H1 (cell line): Measurements from ENCODE around the gene FKBP5. TPM values are rescaled to one million over a fixed set of nuclear protein-coding genes. Genes with fewer than 3 reads are reported as not detected.
A peak's percentile ranks its signal among the peaks of the same experiment; 100 is the strongest.

Source experiments
- CTCF ChIA-PET: fragments of 300-600 bp; sonication (Branson Sonifier 250); formaldehyde crosslinking; loops from one replicate; lab custom pipeline; 2021; ENCODE audit not compliant: partially characterized antibody; lab: Charles Lee
- POLR2A ChIA-PET: fragments of 300-600 bp; sonication (Branson Sonifier 250); formaldehyde crosslinking; loops from one replicate; lab custom pipeline; 2021; ENCODE audit warnings: inconsistent platforms; ENCODE audit not compliant: partially characterized antibody; lab: Charles Lee
- DNase-seq, 2 experiments: peaks; one replicate each; pipeline versions ENCODE4 v3.0.0 to v3.0.0-alpha.2; 2010 to 2022; ENCODE audit warnings: low spot score in 2 of 2, low read depth in 1 of 2, mixed read lengths in 1 of 2
- FAIRE-seq: peaks from 2 replicates; lab custom pipeline; 2011; peaks lifted over from hg19 to GRCh38; lab: Jason Lieb, UNC
- H2AFZ ChIP-seq: 2 replicates; pipeline ENCODE4 v1.8.1; 2012; ENCODE audit warnings: low read length, inconsistent platforms
- H2AK5ac ChIP-seq: 2 replicates; pipeline ENCODE4 v1.6.1; 2013; ENCODE audit warnings: low read depth, low read length
- H2BK120ac ChIP-seq: replicated peaks from 2 replicates; pipeline ENCODE3; 2013; ENCODE audit warnings: low read depth, low read length, inconsistent platforms
- H2BK12ac ChIP-seq: 2 replicates; pipeline ENCODE4 v1.6.1; 2013; ENCODE audit warnings: low read depth, low read length
- H2BK15ac ChIP-seq: 2 replicates; pipeline ENCODE4 v1.6.1; 2013; ENCODE audit warnings: low read length
- H2BK20ac ChIP-seq: 2 replicates; pipeline ENCODE4 v1.6.1; 2013; ENCODE audit warnings: low read length
- H2BK5ac ChIP-seq: 2 replicates; pipeline ENCODE4 v1.6.1; 2013; ENCODE audit warnings: low read depth, low read length
- H3K14ac ChIP-seq: 2 replicates; pipeline ENCODE4 v1.6.1; 2013; ENCODE audit warnings: inconsistent platforms; ENCODE audit not compliant: insufficient read length
- H3K18ac ChIP-seq: 2 replicates; pipeline ENCODE4 v1.6.1; 2013; ENCODE audit warnings: low read length; ENCODE audit errors: extremely low read depth
- H3K23ac ChIP-seq: 2 replicates; pipeline ENCODE4 v1.6.1; 2013; ENCODE audit warnings: inconsistent platforms; ENCODE audit not compliant: insufficient read length
- H3K23me2 ChIP-seq: 2 replicates; pipeline ENCODE4 v1.6.1; 2013; ENCODE audit warnings: low read depth, low read length
- H3K27ac ChIP-seq: 2 replicates; pipeline ENCODE4 v1.6.1; 2011; ENCODE audit warnings: low read depth, low read length, inconsistent platforms
- H3K27me3 ChIP-seq, 4 experiments: replicated peaks in 1 of 4; 1 replicate in 1 of 4; 2 replicates in 3 of 4; pipeline versions ENCODE4 v1.6.1 to v1.8.1; 2011 to 2013; ENCODE audit warnings: low read length in 3 of 4, mild to moderate bottlenecking in 3 of 4, inconsistent platforms in 2 of 4, mixed read lengths in 2 of 4, moderate library complexity in 1 of 4; ENCODE audit not compliant: control insufficient read depth in 3 of 4, insufficient read depth in 3 of 4; ENCODE audit errors: extremely low read depth in 1 of 4
- H3K36me3 ChIP-seq, 4 experiments: 2 replicates each; pipeline versions ENCODE4 v1.6.1 to v1.8.1; 2011 to 2013; ENCODE audit warnings: mild to moderate bottlenecking in 4 of 4, low read length in 3 of 4, moderate library complexity in 2 of 4, control low read depth in 1 of 4, inconsistent platforms in 1 of 4; ENCODE audit not compliant: insufficient read depth in 4 of 4, control insufficient read depth in 2 of 4
- H3K4ac ChIP-seq: replicated peaks from 2 replicates; pipeline ENCODE3; 2013; ENCODE audit warnings: low read length, low read depth, mixed read lengths, inconsistent platforms; ENCODE audit not compliant: insufficient read length
- H3K4me1 ChIP-seq, 4 experiments: replicated peaks in 1 of 4; 1 replicate in 1 of 4; 2 replicates in 3 of 4; pipeline versions ENCODE4 v1.6.1 to v1.8.1; 2011 to 2013; ENCODE audit warnings: low read length in 3 of 4, inconsistent platforms in 2 of 4, mixed read lengths in 1 of 4; ENCODE audit not compliant: insufficient read depth in 4 of 4, control insufficient read depth in 3 of 4
- H3K4me2 ChIP-seq, 2 experiments: 2 replicates each; pipeline versions ENCODE4 v1.6.1 to v1.8.1; 2011 to 2013; ENCODE audit warnings: low read depth in 2 of 2, low read length in 2 of 2, control low read depth in 1 of 2, inconsistent platforms in 1 of 2, mild to moderate bottlenecking in 1 of 2; ENCODE audit not compliant: insufficient read depth in 1 of 2
- H3K4me3 ChIP-seq, 4 experiments: fragments of 200-600, 300-600 bp in 1 of 4; sonication (generic), shearing (Covaris generic), sonication (Bioruptor Twin) in 1 of 4; 2 replicates each; pipeline versions ENCODE4 v1.5.1 to v1.8.1; 2011 to 2016; ENCODE audit warnings: low read length in 4 of 4, low read depth in 3 of 4, control low read depth in 2 of 4, inconsistent platforms in 2 of 4, mild to moderate bottlenecking in 2 of 4, mixed read lengths in 1 of 4, moderate library complexity in 1 of 4; ENCODE audit not compliant: insufficient read depth in 2 of 4; ENCODE audit errors: extremely low read depth in 1 of 4
- H3K56ac ChIP-seq: replicated peaks from 2 replicates; pipeline ENCODE3; 2013; ENCODE audit warnings: low read depth, mild to moderate bottlenecking, mixed read lengths, low read length, inconsistent platforms; ENCODE audit not compliant: insufficient read length
- H3K79me1 ChIP-seq: 2 replicates; pipeline ENCODE4 v1.6.1; 2013; ENCODE audit warnings: low read depth, low read length, control low read depth
- H3K79me2 ChIP-seq, 2 experiments: 2 replicates each; pipeline versions ENCODE4 v1.6.1 to v1.8.1; 2012 to 2013; ENCODE audit warnings: low read length in 2 of 2, mild to moderate bottlenecking in 2 of 2, inconsistent platforms in 1 of 2; ENCODE audit not compliant: insufficient read depth in 2 of 2, control insufficient read depth in 1 of 2
- H3K9ac ChIP-seq, 4 experiments: replicated peaks in 1 of 4; 1 replicate in 1 of 4; 2 replicates in 3 of 4; pipeline versions ENCODE4 v1.6.1 to v1.8.1; 2011 to 2013; ENCODE audit warnings: low read depth in 3 of 4, low read length in 3 of 4, control low read depth in 2 of 4, mild to moderate bottlenecking in 2 of 4, moderate library complexity in 2 of 4, inconsistent platforms in 1 of 4; ENCODE audit errors: extremely low read depth in 1 of 4
- H3K9me3 ChIP-seq, 2 experiments: 2 replicates each; pipeline versions ENCODE4 v1.6.1 to v1.8.1; 2012 to 2013; ENCODE audit warnings: mild to moderate bottlenecking in 2 of 2, moderate library complexity in 2 of 2, control low read depth in 1 of 2, inconsistent platforms in 1 of 2, low read depth in 1 of 2, low read length in 1 of 2, mixed read lengths in 1 of 2; ENCODE audit not compliant: insufficient read depth in 2 of 2
- H4K20me1 ChIP-seq, 2 experiments: replicated peaks in 1 of 2; 2 replicates each; pipeline versions ENCODE3 to v1.8.1; 2011 to 2013; ENCODE audit warnings: inconsistent platforms in 2 of 2, low read length in 2 of 2, mild to moderate bottlenecking in 1 of 2; ENCODE audit not compliant: insufficient read depth in 2 of 2, control insufficient read depth in 1 of 2
- H4K5ac ChIP-seq: 2 replicates; pipeline ENCODE4 v1.6.1; 2013; ENCODE audit warnings: low read length, low read depth, mixed read lengths, inconsistent platforms; ENCODE audit not compliant: insufficient read length
- H4K8ac ChIP-seq: 2 replicates; pipeline ENCODE4 v1.8.0; 2013; ENCODE audit warnings: mild to moderate bottlenecking, moderate library complexity, low read length, inconsistent platforms; ENCODE audit not compliant: insufficient read depth; ENCODE audit errors: extremely low read depth
- H4K91ac ChIP-seq: replicated peaks from 2 replicates; pipeline ENCODE3; 2013; ENCODE audit warnings: low read length, mixed read lengths, inconsistent platforms; ENCODE audit not compliant: insufficient read length
- ATF3 ChIP-seq: IDR thresholded peaks from 2 replicates; pipeline ENCODE4 v1.6.1; 2011; ENCODE audit warnings: low read depth, mild to moderate bottlenecking, low read length; ENCODE audit not compliant: insufficient read depth
- CBX8 ChIP-seq: fragments of 300-800, 300-1000 bp; sonication (generic); IDR thresholded peaks from 2 replicates; pipeline ENCODE4 v1.7.1; 2016; ENCODE audit warnings: low read depth, low read length, borderline replicate concordance
- EP300 ChIP-seq, 2 experiments: IDR thresholded peaks; 1 replicate in 1 of 2; 2 replicates in 1 of 2; pipeline ENCODE4 v1.6.1; 2011 to 2012; ENCODE audit warnings: low read depth in 2 of 2, low read length in 2 of 2, mild to moderate bottlenecking in 2 of 2, borderline replicate concordance in 1 of 2, inconsistent platforms in 1 of 2, moderate library complexity in 1 of 2
- GTF2F1 ChIP-seq: IDR thresholded peaks from 2 replicates; pipeline ENCODE4 v1.6.1; 2012; ENCODE audit warnings: low read depth, low read length, improper control_type of control experiment, borderline replicate concordance
- HDAC6 ChIP-seq: IDR thresholded peaks from one replicate; pipeline ENCODE4 v1.7.1; 2012; ENCODE audit warnings: low read depth, mild to moderate bottlenecking, inconsistent platforms, low read length, moderate library complexity
- RBBP5 ChIP-seq: IDR thresholded peaks from 2 replicates; pipeline ENCODE4 v1.7.1; 2012; ENCODE audit warnings: low read depth, mild to moderate bottlenecking, inconsistent platforms, low read length, moderate library complexity, borderline replicate concordance
- SIN3A ChIP-seq, 2 experiments: IDR thresholded peaks in 1 of 2; conservative IDR thresholded peaks in 1 of 2; 2 replicates each; pipeline ENCODE4 v1.6.1; 2011 to 2012; ENCODE audit warnings: low read length in 2 of 2, improper control_type of control experiment in 1 of 2, low read depth in 1 of 2, mild to moderate bottlenecking in 1 of 2
- SP1 ChIP-seq: IDR thresholded peaks from 2 replicates; pipeline ENCODE4 v1.6.1; 2011; ENCODE audit warnings: low read depth, low read length
- SP4 ChIP-seq: IDR thresholded peaks from 2 replicates; pipeline ENCODE4 v1.6.1; 2012; ENCODE audit warnings: low read length, inconsistent platforms
- TEAD4 ChIP-seq: IDR thresholded peaks from 2 replicates; pipeline ENCODE4 v1.6.1; 2012; ENCODE audit warnings: low read depth, low read length, inconsistent platforms, mixed read lengths
- USF2 ChIP-seq: IDR thresholded peaks from 2 replicates; pipeline ENCODE4 v1.6.1; 2011; ENCODE audit warnings: low read length, improper control_type of control experiment
- WGBS, 2 experiments: shearing (Covaris generic) in 1 of 2; methylation state at CpG; one replicate each; pipeline versions ENCODE4 v1.1.6 to v1.1.7; 2013 to 2015; ENCODE audit warnings: low lambda C conversion rate in 2 of 2, mixed read lengths in 2 of 2, inconsistent platforms in 1 of 2, low coverage in 1 of 2, missing lambda C conversion rate in 1 of 2; ENCODE audit not compliant: insufficient replicate concordance in 2 of 2, insufficient coverage in 1 of 2, insufficient read length in 1 of 2; ENCODE audit errors: extremely low coverage in 1 of 2, missing lambda C conversion rate in 1 of 2; 5-methylcytosine and 5-hydroxymethylcytosine counted together
- polyA plus RNA-seq, 7 experiments: library from polyadenylated mRNA; depleted of rRNA in 3 of 7; stranded (reverse) in 5 of 7; unstranded in 2 of 7; fragments of >200 nt in 5 of 7; fragments of 200-250 nt in 2 of 7; gene quantifications; 1 replicate in 5 of 7; 2 replicates in 1 of 7; 4 replicates in 1 of 7; pipeline versions ENCODE4 v1.2.1 to v1.2.3, GENCODE V29; 2011 to 2013; ENCODE audit warnings: missing spikeins in 2 of 7, mixed read lengths in 2 of 7
- total RNA-seq: library from RNA; stranded (reverse); fragmentation: NEBNext Ultra II Directional; extraction: Animal tissue kit (Norgen Biotek cat#: 25700); gene quantifications from 2 replicates; pipeline ENCODE4 v1.2.1, GENCODE V29; 2021

The FKBP5 gene
- total and polyA plus RNA-seq, 2 of the 8 experiments (the other 6 are each of a cell fraction or from before 2014, with no cell fraction given), result 14.3 to 40.4 TPM

GRCh38 chr6:35662999-35663398, 25.7 kb downstream of the FKBP5 start:
- no peak overlapping the region for H2AFZ ChIP-seq
- CTCF ChIA-PET, result interaction anchor here (1.0 to 2.5 kb wide), 9 partner anchors 18 to 94 kb away, joined by 3 to 13 read pairs (median 4); partner anchors contain the start of gene ARMC12
- FAIRE-seq, result no peak
- no peaks in the 10 kb centered on the region for H3K23me2 ChIP-seq
- WGBS, 2 experiments, result 78% methylated on average over 7 of the region's 7 CpGs; no CpG with 5 or more reads in 1 of the 2 experiments
- no peaks in the 10 kb centered on the region for H3K36me3 ChIP-seq
- H4K8ac ChIP-seq, result no peak overlapping the region
- H2BK12ac ChIP-seq, result no peak overlapping the region
- no peak overlapping the region for H2BK20ac ChIP-seq
- H3K4ac ChIP-seq, result no peak overlapping the region
- H3K23ac ChIP-seq, result no peak overlapping the region
- H3K4me1 ChIP-seq, result peaks cover 2 to 6% (median 3%) of the 10 kb centered on the region in 4 experiments; a peak in 4 of 7 replicates
- no peak for TF ChIP-seq RBBP5
- TF ChIP-seq SIN3A (conservative IDR thresholded peaks at IDR 0.05 in 1 of 2, IDR thresholded peaks at IDR 0.05 in 1 of 2; ENCODE audit: low read depth in 1 of 2, low read length in 2 of 2), result no peak
- no peak for TF ChIP-seq SP4
- TF ChIP-seq EP300 (IDR thresholded peaks at IDR 0.05; ENCODE audit: borderline replicate concordance in 1 of 2, low read depth in 2 of 2, low read length in 2 of 2), result no peak
- TF ChIP-seq SP1, result no peak
- TF ChIP-seq HDAC6, result no peak
- no peak for TF ChIP-seq TEAD4
- no peak for TF ChIP-seq CBX8
- no peak for TF ChIP-seq ATF3
- TF ChIP-seq USF2, result no peak
- TF ChIP-seq GTF2F1, result no peak
- peaks cover 4 to 43% of the 10 kb centered on the region in 2 experiments; a peak in 2 of 4 replicates for H3K79me2 ChIP-seq
- H4K5ac ChIP-seq, result no peak overlapping the region
- no peaks in the 10 kb centered on the region for H3K27me3 ChIP-seq
- no peaks in the 10 kb centered on the region for H4K20me1 ChIP-seq
- H2AK5ac ChIP-seq, result peak overlapping the region; percentile 79; the same call in 1 of the 2 replicates
- H3K79me1 ChIP-seq, result no peaks in the 10 kb centered on the region
- POLR2A ChIA-PET, result interaction anchor here (0.9 to 1.5 kb wide), 3 partner anchors 11 to 64 kb away, joined by 3 to 4 read pairs (median 3); no protein-coding TSS in a partner anchor
- H2BK120ac ChIP-seq, result no peak overlapping the region
- H2BK15ac ChIP-seq, result no peak overlapping the region
- no peak overlapping the region for H3K18ac ChIP-seq
- no peak overlapping the region for H3K56ac ChIP-seq
- no peak overlapping the region; the same call in 1 of the 2 replicates for H3K27ac ChIP-seq
- no peaks in the 10 kb centered on the region for H3K9me3 ChIP-seq
- H3K14ac ChIP-seq, result no peak overlapping the region
- DNase-seq, result no peak
- no peak overlapping the region for H3K9ac ChIP-seq
- no peak overlapping the region for H3K4me3 ChIP-seq
- H3K4me2 ChIP-seq, result no peak overlapping the region; a peak in 1 of 4 replicates
- H2BK5ac ChIP-seq, result no peak overlapping the region
- no peak overlapping the region for H4K91ac ChIP-seq
